ENCODE data around the gene SMIM1. TPM values are rescaled to one million over a fixed set of nuclear protein-coding genes. Genes with fewer than 3 reads are reported as not detected.

The SMIM1 gene
- 1 to 10 TPM in 1 of 4 donors, not detected in 3; 4.7 TPM for total RNA-seq

DNA sequence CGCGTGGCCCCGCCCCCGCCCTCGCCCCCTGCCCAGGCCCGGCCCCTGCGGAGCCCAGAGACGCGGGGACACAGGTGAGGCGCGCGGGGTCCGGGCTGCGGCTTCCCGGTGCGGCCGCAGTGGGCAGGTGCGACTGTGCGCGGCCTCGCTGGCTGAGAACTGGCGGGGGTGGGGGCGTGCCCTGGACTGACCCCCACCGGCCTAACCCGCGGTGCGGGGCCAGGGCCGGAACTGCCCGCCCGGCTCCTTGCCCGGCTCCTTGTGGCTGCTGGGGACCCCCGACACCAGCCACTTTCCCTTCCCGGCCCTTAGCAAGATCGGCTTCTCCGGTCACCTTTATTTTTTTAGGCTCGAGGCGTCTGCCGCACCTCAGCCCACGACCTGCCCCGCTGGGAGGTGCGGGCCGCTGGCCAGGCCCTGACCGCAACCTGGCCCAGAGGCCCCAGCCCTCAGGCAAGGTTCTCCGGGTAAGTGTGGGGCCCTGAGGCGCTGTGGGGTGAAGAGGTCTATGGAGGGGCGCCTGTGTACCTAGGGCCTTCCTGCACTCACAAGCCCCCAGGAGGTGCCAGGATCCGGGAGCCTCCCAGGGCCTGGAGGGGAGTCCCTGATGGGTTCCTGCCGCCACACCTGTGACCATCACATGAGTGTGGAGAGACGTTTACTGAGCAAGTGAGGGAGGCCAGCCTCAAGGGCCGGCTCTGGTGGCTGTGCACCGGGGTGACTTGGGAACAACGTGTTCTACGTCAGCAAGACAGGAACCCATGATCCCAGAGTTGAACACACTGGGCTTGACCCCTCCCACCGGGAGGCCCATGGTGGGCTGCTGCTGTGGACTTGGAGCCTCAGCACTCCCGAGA, at the start of gene SMIM1:
Gene SMIM1, plus strand, starts transcription at position 35 of the 857 bp plus-strand sequence. CDS start 2,625 bp downstream, outside the sequence.
- TF ChIP-seq CTCF (IDR thresholded peaks at IDR 0.05; ENCODE audit: low read depth): no peak

DNA sequence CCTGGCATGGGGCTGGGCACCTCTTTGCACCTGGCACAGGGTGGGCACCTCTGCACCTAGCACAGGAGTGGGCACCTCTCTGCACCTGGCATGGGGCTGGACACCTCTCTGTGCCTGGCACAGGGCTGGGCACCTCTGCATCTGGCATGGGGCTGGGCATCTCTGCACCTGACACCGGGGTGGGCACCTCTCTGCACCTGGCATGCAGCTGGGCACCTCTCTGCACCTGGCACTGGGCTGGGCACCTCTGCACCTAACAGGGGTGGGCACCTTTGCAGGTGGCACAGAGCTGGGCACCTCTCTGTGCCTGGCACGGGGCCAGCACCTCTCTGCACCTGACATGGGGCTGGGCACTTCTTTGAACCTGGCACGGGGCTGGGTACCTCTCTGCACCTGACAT, 49.7 kb upstream of the SMIM1 start:
- TF ChIP-seq CTCF (IDR thresholded peaks at IDR 0.05; ENCODE audit: low read depth): no peak

GRCh38 chr1:3725366-3725765, 47.2 kb upstream of the SMIM1 start:
- no peak for TF ChIP-seq CTCF (IDR thresholded peaks at IDR 0.05; ENCODE audit: low read depth)

- TF ChIP-seq CTCF (IDR thresholded peaks at IDR 0.05; ENCODE audit: low read depth): no peak
These were observed 45.3 kb upstream of the SMIM1 start for GRCh38 chr1:3727042-3727824.

DNA sequence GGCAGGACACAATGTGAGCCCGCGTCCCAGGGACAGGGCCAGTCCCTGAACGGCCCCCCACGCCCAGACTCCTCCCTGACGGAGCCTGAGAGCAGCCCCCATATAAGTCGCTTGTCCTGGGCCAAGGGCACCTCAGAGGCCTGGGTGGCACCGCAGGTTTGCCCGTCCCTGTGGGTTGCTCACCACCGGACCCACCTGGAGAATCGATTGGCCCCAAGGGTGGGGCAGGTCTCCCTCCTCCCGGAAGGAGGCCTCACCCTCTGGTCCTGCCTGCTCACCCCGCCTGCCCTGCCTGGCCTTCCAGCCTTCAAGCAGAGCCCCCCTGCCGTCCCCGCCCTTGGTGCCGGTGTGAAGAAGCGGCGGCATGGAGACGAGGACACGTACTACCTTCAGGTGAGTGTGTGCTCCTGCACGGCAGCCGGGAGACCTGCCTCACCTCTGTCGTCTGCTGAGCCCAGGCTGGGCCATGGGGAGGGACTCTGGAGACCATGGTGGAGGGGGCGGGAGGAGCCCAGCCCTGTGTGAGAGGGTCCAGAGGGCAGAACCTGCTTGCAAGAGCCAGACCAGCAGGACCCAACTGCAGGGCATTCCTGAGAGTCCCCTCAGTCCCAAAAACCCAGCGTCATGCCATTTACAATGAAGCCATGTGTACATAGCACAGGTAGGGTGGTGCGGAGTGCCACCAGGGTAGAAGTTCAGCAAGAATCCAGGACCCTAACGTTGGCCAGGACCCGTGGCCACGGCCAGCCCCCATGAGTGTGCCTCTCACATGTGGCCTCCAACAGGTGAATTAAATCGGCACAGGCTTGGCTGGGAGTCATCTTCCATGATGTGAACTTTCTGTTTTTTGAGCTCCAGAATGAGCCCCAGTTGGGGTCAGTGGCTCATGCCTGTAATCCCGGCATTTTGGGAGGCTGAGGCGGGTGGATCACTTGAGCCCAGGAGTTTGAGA, 44.4 kb upstream of the SMIM1 start:
- TF ChIP-seq CTCF (IDR thresholded peaks at IDR 0.05; ENCODE audit: low read depth): no peak

DNA sequence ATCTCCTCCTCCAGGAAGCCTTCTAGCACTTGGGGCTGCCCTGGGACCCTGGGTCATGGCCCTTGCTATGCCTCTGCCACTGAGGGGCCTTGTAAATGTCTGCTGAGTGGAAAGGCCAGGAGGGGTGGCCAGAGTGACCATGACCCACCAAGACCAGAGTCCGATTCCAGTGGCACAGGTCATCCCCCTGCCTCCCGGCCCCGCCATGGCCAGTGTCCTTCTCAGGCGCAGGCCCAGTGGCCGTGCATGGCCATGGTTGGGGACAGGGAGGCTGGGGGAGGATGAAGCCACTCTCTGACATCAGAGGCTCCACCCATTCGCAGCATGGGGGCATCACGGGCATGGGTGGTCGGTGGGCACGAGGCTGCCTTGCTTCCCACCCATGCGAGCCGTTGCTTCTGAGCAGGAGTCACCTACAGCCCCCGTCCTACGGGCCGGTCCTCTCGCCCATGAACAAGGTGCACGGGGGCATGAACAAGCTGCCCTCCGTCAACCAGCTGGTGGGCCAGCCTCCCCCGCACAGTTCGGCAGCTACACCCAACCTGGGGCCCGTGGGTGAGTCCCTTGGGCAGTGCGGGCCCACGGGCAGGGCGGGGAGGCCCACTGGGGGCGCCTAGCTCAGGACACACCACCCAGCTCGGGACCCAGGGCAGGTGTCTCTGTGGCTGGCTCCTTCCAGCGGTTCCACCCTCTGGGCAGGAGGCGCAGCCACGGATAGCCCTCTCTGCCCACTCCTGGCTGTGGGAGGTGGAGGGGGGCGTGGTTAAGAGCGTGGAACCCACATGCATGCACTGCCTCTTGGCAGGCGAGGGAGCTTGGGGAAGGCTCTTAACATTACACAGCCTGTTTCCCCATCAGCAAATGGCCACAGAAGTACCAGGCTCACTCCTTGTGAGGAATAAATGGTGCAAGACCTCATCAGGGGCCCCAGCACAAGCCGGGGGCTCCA, 42.7 kb upstream of the SMIM1 start:
- TF ChIP-seq CTCF (IDR thresholded peaks at IDR 0.05; ENCODE audit: low read depth): no peak

All from subcutaneous adipose tissue (tissue), 4 donors.